ENCODE results near the gene NEAT1.

The NEAT1 gene

GRCh38 chr11:65423516-65424204, 1.1 kb downstream of the NEAT1 start:
- TF ChIP-seq EZH2phosphoT487 (IDR thresholded peaks at IDR 0.05; ENCODE audit: low read length) = no peak
- TF ChIP-seq EZH2 (optimal IDR thresholded peaks at IDR 0.05; ENCODE audit: low read depth, low read length) = no peak
- TF ChIP-seq CTCF (IDR thresholded peaks at IDR 0.05; ENCODE audit: low read length) = no peak
- Histone ChIP-seq H3K36me3 (replicated peaks; ENCODE audit: insufficient read depth, low read length) (no peaks in the 10 kb centered on the region), H3K4me3 (ENCODE audit: low read length) (peak overlapping the region; percentile 87), H3K4me2 (ENCODE audit: low read depth, low read length) (peak overlapping the region; percentile 99), H3K27me3 (replicated peaks; ENCODE audit: insufficient read depth, low read length) (no peaks in the 10 kb centered on the region), H3K27ac (ENCODE audit: low read length) (peak overlapping the region; percentile 100), H2AFZ (ENCODE audit: low read length) (no peak overlapping the region), H3F3A (ENCODE audit: insufficient read depth, low read length) (peaks cover 96% of the 10 kb centered on the region), H3K9ac (ENCODE audit: low read length) (peak overlapping the region; percentile 100), H3K9me3 (replicated peaks; ENCODE audit: insufficient read depth, low read length) (no peaks in the 10 kb centered on the region), H3K4me1 (ENCODE audit: low read length) (peaks cover 29% of the 10 kb centered on the region), H3K79me2 (ENCODE audit: low read length) (peaks cover 70% of the 10 kb centered on the region), H3K9me2 (replicated peaks; ENCODE audit: insufficient read depth, low read length) (no peaks in the 10 kb centered on the region), H4K20me1 (ENCODE audit: insufficient read depth, low read length) (peaks cover 24% of the 10 kb centered on the region)
- no peak for DNase-seq

DNA sequence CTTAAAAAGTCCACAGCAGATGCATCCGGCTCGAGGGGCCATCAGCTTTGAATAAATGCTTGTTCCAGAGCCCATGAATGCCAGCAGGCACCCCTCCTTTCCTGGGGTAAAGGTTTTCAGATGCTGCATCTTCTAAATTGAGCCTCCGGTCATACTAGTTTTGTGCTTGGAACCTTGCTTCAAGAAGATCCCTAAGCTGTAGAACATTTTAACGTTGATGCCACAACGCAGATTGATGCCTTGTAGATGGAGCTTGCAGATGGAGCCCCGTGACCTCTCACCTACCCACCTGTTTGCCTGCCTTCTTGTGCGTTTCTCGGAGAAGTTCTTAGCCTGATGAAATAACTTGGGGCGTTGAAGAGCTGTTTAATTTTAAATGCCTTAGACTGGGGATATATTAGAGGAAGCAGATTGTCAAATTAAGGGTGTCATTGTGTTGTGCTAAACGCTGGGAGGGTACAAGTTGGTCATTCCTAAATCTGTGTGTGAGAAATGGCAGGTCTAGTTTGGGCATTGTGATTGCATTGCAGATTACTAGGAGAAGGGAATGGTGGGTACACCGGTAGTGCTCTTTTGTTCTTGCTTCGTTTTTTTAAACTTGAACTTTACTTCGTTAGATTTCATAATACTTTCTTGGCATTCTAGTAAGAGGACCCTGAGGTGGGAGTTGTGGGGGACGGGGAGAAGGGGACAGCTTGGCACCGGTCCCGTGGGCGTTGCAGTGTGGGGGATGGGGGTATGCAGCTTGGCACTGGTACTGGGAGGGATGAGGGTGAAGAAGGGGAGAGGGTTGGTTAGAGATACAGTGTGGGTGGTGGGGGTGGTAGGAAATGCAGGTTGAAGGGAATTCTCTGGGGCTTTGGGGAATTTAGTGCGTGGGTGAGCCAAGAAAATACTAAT, 1.9 kb downstream of the NEAT1 start:
- peak overlapping the region; percentile 87 for H3K4me3 ChIP-seq (ENCODE audit: low read length)
- no peaks in the 10 kb centered on the region for H3K9me2 ChIP-seq (replicated peaks; ENCODE audit: insufficient read depth, low read length)
- H3K9ac ChIP-seq (ENCODE audit: low read length) = peak overlapping the region; percentile 100
- H2AFZ ChIP-seq (ENCODE audit: low read length) = no peak overlapping the region
- H3K27me3 ChIP-seq (replicated peaks; ENCODE audit: insufficient read depth, low read length) = no peaks in the 10 kb centered on the region
- peak; percentile 57 for DNase-seq
- no peaks in the 10 kb centered on the region for H3K9me3 ChIP-seq (replicated peaks; ENCODE audit: insufficient read depth, low read length)
- H3K27ac ChIP-seq (ENCODE audit: low read length) = peak overlapping the region; percentile 100
- peaks cover 37% of the 10 kb centered on the region for H3K4me1 ChIP-seq (ENCODE audit: low read length)
- H3K79me2 ChIP-seq (ENCODE audit: low read length) = peaks cover 74% of the 10 kb centered on the region
- peaks cover 24% of the 10 kb centered on the region for H4K20me1 ChIP-seq (ENCODE audit: insufficient read depth, low read length)
- peak overlapping the region; percentile 99 for H3K4me2 ChIP-seq (ENCODE audit: low read depth, low read length)
- TF ChIP-seq CTCF (IDR thresholded peaks at IDR 0.05; ENCODE audit: low read length) = no peak
- TF ChIP-seq EZH2 (optimal IDR thresholded peaks at IDR 0.05; ENCODE audit: low read depth, low read length) = no peak
- H3F3A ChIP-seq (ENCODE audit: insufficient read depth, low read length) = peaks cover 96% of the 10 kb centered on the region
- no peaks in the 10 kb centered on the region for H3K36me3 ChIP-seq (replicated peaks; ENCODE audit: insufficient read depth, low read length)

- Histone ChIP-seq H4K20me1 (ENCODE audit: insufficient read depth, low read length) (peaks cover 24% of the 10 kb centered on the region), H3K4me2 (ENCODE audit: low read depth, low read length) (peak overlapping the region; percentile 99), H3K27ac (ENCODE audit: low read length) (peak overlapping the region; percentile 100), H3K4me1 (ENCODE audit: low read length) (peaks cover 43% of the 10 kb centered on the region), H3F3A (ENCODE audit: insufficient read depth, low read length) (peaks cover 96% of the 10 kb centered on the region), H3K36me3 (replicated peaks; ENCODE audit: insufficient read depth, low read length) (no peaks in the 10 kb centered on the region), H3K9me2 (replicated peaks; ENCODE audit: insufficient read depth, low read length) (no peaks in the 10 kb centered on the region), H3K4me3 (ENCODE audit: low read length) (peak overlapping the region; percentile 87), H2AFZ (ENCODE audit: low read length) (no peak overlapping the region), H3K9ac (ENCODE audit: low read length) (peak overlapping the region; percentile 100), H3K9me3 (replicated peaks; ENCODE audit: insufficient read depth, low read length) (no peaks in the 10 kb centered on the region), H3K27me3 (replicated peaks; ENCODE audit: insufficient read depth, low read length) (no peaks in the 10 kb centered on the region), H3K79me2 (ENCODE audit: low read length) (peaks cover 82% of the 10 kb centered on the region)
- DNase-seq = peak; percentile 87
- TF ChIP-seq EZH2 (optimal IDR thresholded peaks at IDR 0.05; ENCODE audit: low read depth, low read length) (no peak), EZH2phosphoT487 (IDR thresholded peaks at IDR 0.05; ENCODE audit: low read length) (no peak), CTCF (IDR thresholded peaks at IDR 0.05; ENCODE audit: low read length) (no peak)
These were observed 2.7 kb downstream of the NEAT1 start for GRCh38 chr11:65425105-65425970.
